Measurements from ENCODE around the gene DNMT3B. TPM values are rescaled to one million over a fixed set of nuclear protein-coding genes. Genes with fewer than 3 reads are reported as not detected.
"Not testable (repeated sequence)": the region's sequence is repeated elsewhere in the genome, so short reads cannot be mapped to it uniquely, and the experiment has no call there.

The DNMT3B gene
- total RNA-seq, 1 experiment from 2014 or later: 3.1 TPM

DNA sequence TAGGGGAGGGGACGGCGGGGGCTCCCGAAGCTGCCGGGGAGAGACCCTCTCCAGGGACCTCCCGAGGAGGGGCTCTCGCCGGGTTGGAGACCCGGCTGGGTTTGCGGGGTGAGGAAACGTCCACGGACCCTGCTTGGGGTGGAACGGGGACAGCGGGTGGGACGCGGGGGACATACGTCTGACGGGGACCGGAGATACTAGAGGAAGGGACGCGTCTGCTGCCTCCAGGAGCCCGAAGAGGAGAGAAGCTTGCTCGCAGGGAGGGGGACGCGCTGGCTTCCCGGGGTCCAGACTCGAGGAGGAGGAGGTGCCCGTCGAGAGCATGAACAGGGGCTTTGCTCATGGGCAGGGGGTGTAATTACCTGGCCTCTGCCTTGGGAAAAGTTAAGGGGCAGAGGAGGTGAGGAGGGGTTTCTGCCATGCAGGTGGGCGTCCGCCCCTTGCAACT is 593 bp downstream of the DNMT3B start:
- DNase-seq (ENCODE audit: low read depth): no peak

GRCh38 chr20:32763202-32764004 is 1.2 kb downstream of the DNMT3B start:
- no peak for DNase-seq (ENCODE audit: low read depth)

DNA sequence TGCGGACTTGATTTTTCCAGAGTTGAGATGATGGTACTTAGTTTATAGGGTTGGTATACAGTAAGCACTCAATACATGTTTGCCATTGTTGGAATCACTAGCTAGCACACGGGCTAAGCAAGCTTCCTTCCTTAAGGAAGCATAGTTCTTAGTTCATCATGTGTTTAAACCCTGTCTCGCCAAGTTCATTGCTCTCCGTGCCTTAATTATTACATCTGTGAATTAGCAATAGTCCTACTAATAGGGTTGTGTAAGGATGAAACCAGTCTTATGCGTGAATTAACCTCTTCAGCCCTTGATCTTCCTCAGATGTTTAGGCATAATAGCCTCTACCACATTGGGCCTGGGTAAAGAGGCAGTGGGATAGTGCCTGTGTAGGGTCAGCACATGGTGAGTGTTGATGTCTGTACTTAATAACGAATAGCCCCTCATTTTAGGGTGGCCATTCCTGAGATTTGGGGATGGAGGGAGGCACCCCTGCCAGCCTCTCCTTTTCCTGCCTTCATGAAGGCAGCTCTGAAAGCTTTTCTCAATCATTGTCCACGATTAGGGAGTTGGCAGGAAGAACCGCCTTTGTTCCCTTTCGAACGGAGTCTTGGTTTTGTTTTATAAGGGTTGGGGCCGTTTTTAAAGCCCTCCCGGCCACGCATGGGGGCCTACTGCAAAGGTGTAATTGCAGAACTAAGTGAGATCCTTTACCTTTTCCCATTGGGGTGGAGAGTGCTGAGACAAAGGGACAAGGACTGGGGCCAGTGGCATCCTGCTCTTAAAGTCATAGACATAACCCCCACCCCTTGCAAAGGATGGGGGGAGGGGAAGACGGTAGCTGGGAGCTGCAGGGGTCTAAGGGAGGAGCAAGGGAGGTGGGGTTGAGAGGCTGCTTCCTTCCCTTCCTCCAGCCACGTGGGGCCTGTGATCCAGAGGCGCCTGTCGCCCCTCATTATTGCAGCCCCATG is 2.1 kb downstream of the DNMT3B start:
- DNase-seq (ENCODE audit: low read depth): no peak

DNA sequence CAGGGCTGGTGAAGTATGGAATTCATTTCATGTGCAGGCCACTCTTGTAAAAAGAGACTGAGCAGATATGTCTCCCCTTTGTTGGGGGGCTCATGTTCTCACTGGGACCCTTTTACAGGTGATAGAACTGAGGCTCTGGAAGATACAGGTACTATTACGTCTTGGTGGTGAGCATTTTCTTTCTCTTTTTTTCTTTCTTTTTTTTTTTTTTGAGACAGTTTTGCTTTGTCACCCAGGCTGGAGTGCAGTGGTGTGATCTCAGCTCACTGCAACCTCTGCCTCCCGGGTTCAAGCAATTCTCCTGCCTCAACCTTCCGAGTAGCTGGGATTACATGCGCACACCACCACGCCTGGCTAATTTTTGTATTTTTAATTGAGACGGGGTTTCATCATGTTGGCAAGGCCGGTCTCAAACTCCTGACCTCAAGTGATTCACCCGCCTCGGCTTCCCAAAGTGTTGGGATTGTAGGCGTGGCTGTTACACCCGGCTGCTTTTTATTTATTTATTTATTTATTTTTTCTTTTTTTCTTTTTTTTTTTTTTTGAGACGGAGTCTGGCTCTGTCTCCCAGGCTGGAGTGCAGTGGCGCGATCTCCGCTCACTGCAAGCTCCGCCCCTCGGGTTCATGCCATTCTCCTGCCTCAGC is 3.2 kb downstream of the DNMT3B start:
- DNase-seq (ENCODE audit: low read depth): not testable (repeated sequence)

GRCh38 chr20:32767418-32768198 is 5.4 kb downstream of the DNMT3B start:
- DNase-seq (ENCODE audit: low read depth): no peak

GRCh38 chr20:32772046-32772445 is 9.9 kb downstream of the DNMT3B start:
- no peak for DNase-seq (ENCODE audit: low read depth)

DNA sequence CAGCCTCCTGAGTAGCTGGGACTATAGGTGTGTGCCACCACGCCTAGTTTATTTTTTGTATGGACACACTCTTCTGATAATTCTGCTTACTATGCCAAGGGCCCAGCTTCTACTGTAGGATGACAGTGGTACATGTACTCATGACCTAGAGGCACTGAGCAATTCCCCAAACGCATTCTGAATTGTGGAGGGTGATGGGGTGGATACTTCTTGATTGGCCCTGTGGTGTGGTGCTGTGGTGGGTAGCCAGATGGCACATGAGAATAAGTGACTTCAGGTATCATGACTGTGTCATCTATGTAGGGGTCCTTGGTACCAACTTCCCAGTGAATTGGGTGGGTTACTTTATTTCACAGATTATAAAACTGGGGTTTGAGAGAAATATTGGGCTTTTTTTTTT is 11.0 kb downstream of the DNMT3B start:
- no peak for DNase-seq (ENCODE audit: low read depth)

- no peak for DNase-seq (ENCODE audit: low read depth)
These were observed 11.7 kb downstream of the DNMT3B start for GRCh38 chr20:32773855-32774254.

DNA sequence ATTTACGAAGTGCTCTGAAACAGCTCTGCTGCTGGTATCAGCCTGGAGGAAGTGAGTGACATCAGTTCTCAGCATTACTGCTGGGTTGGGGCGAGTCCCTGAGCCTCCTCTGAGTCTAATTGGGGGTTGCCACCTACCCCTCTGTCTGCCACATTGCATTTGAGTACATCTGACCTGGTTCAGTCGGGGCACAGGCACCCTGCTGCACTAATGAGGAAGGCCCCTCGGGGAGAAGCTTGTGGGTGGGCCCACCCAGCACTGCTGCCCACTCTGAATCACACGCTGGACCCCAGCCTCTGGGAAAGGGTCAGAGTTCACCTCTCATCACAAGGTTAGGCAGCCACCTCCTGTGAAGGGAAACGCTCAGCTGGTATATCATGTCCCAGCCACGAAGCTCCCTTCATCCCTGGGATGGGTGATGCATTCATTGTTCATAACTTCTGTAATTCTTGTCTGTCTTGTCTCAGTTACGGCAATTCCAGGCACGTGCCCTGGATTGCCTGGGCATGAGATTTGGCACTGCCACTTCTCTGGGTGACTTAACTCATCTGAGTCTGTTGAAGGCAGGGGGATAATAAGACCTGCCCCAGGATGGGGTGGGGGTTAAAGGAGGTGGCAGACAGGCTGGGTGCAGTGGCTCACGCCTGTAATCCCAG is 13.3 kb downstream of the DNMT3B start:
- no peak for DNase-seq (ENCODE audit: low read depth)

DNA sequence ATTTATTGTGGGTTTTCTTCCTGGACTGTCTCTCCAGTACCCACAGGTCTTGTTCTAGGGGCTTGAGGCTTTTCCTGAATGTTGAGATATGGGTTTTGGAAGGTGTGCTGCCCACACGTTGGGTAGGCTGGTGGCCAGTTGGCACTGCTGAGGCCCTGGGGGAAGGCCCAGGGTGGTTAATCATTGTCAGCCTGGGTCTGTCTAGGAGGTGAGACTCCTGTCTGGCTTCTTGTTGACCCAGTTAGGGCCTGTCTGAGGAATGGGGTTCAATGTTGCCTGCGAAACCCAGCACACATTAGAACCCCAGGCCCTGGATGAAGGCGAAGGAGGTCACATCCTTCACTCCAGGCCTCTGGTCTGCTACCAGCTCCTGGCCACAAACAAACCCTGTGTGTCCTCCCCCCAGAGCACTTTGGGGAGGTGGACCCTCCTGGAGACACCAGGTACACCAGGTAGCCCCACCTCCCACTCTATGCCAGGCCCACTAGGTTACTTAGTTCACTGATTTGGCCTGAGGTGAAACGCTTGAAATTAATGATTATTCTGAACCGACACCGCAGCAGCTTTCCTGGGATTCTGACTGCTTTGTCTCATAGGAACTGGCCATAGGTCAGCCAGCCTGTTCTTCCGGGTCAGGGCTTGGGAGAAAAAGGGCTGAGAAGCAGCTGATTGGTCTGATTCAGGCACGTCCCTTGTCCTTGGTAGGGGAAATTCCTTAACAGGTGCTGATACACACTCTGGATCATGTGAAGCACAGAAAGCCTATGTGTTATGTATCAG is 15.2 kb downstream of the DNMT3B start:
- DNase-seq (ENCODE audit: low read depth): no peak

- no peak for DNase-seq (ENCODE audit: low read depth)
These were observed 17.5 kb downstream of the DNMT3B start for GRCh38 chr20:32779500-32780211.

DNA sequence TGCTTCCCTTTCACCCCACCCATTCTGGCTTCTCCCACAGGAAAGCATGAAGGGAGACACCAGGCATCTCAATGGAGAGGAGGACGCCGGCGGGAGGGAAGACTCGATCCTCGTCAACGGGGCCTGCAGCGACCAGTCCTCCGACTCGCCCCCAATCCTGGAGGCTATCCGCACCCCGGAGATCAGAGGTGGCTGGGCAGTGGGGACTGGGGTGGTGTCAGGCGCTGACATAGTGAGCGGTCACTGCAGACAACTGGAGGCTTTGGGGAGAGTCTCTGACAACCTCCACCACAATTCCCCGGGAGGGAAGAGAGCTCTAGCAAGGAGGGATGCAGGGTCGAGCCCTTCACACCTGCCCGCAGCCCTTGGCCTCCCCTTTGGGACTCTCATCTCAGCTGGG is 18.1 kb downstream of the DNMT3B start:
- DNase-seq (ENCODE audit: low read depth): no peak

DNA sequence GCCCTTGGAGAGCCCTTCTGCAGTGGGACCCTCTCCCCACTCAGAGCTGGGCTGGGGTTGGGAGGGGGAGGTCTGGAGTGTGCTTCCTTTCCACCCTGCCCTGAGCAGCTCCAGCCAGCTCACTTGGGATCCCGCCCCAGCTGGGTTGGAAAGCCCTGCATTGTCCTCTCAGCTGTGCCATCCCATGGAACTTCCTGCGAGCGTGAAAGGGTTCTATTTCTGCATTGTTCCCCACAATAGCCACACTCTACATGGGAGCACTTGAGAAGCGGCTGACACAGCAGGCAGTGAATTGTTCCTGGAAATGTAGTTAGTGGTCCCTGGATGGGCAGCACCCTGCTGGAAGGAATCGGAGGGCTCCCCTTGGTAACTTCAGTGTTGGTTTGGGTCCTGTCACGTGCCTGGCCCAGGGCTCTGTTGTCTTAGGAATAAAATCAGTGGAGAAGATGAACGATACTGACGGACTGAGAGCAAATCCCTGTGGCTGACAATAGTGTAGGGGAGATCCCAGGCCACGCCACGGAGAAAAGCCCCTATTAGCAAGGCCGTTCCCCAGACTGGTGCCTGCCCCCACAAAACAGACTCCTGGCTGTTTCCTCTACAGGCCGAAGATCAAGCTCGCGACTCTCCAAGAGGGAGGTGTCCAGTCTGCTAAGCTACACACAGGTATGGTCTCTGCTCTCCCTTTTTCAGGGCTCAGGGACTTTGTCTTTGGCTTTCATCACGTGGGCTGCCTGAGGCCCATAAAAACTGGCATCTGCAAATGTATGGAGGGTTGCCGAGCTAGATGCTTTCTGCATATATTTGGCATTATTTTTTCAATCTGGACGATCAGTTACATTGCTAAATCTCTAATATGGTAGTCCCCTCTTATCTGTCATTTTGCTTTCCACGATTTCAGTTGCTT is 18.8 kb downstream of the DNMT3B start:
- DNase-seq (ENCODE audit: low read depth): no peak

DNA sequence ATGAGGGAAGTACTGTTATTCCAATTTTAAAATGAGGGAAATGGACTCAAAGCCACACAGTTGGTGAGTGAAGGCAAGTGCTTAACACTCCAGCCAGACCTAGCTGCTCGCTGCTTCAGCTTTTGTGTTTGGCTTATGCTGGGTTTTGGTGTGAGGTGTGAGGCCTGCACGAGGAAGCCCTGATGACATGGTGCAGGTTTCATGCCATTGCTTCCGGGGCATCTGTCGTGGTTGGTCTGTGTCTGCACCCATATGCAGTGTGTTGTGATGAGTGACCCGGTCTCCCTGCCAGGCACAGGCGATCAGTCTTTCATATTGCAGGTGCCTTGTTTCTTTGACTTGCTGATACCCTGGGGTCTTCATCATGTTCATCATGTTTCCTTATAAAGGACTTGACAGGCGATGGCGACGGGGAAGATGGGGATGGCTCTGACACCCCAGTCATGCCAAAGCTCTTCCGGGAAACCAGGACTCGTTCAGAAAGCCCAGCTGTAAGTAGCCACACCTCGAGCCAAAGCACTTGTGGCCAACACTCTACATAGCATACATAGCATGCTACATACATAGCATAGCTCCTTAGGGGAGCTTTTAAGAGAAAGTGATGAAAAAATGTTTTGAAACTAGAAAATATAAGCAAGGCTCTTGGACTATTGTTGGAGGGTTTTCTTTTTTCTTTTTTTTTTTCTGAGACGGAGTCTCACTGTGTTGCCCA is 22.3 kb downstream of the DNMT3B start:
- no peak for DNase-seq (ENCODE audit: low read depth)

DNA sequence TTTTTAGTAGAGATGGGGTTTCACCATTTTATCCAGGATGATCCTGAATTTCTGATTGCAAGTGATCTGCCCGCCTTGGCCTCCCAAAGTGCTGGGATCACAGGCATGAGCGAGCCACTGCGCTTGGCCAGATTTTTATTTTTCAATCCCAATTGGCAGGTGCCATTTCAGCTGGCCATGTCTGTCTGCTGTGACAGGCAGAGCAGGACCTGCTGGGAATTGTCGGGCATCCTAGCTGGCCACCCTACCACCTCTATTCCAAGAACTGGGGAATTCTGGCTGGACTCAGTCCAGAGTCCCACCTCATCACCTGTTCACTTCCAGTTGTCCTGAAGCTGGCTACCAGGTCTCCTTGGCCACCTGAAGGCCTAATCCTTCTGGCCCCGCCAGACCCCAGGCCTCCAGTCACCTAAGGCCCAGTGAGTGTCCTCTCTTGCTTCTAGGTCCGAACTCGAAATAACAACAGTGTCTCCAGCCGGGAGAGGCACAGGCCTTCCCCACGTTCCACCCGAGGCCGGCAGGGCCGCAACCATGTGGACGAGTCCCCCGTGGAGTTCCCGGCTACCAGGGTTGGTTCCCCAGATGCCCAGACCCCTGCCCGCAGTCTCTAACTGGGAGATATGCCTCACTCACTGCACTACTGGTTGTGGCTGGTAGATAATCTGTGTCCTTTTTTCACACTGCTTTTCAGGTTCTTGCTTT is 24.0 kb downstream of the DNMT3B start:
- no peak for DNase-seq (ENCODE audit: low read depth)

DNA sequence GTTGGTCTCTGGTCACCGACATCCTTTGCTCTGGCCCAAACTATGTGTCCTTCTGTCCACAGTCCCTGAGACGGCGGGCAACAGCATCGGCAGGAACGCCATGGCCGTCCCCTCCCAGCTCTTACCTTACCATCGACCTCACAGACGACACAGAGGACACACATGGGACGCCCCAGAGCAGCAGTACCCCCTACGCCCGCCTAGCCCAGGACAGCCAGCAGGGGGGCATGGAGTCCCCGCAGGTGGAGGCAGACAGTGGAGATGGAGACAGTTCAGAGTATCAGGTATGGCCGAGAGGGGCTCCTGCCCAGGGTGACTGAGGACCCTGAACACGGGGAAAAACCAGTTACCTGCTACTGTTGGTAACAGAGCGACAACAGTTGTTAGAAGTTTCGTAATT is 25.0 kb downstream of the DNMT3B start:
- DNase-seq (ENCODE audit: low read depth): no peak

Measured in HT1080 (cell line).